A673 (cell line): ENCODE measurements around the gene CCKAR. TPM values are rescaled to one million over a fixed set of nuclear protein-coding genes. Genes with fewer than 3 reads are reported as not detected.

Experiments
- BruUV-seq: library from RNA; stranded (reverse); fragments of 400-500 nt; replicated peaks from 2 replicates; lab custom pipeline; 2021; lab: Mats Ljungman, UMichigan
- CTCF ChIA-PET: fragments of 300-600 bp; sonication (Branson Sonifier 250); formaldehyde crosslinking; loops from one replicate; lab custom pipeline; 2022; ENCODE audit warnings: antibody characterized with exemption; lab: Charles Lee
- POLR2A ChIA-PET: fragments of 300-600 bp; sonication (Branson Sonifier 250); formaldehyde crosslinking; loops from one replicate; lab custom pipeline; 2022; ENCODE audit warnings: antibody characterized with exemption; ENCODE audit not compliant: low non-redundant PET; lab: Charles Lee
- DNase-seq: peaks from one replicate; pipeline ENCODE4 v3.0.0-alpha.2; 2015; ENCODE audit warnings: low spot score
- H3K27ac ChIP-seq: fragments of 200-600 bp; sonication (generic); 2 replicates; pipeline ENCODE4 v1.5.1; 2016; ENCODE audit warnings: mixed run types, low read depth, mild to moderate bottlenecking, mixed read lengths, antibody characterized with exemption, low read length; ENCODE audit not compliant: poor library complexity, severe bottlenecking
- H3K27me3 ChIP-seq: fragments of 200-600 bp; sonication (generic); replicated peaks from 2 replicates; pipeline ENCODE4 v1.6.1; 2017; ENCODE audit warnings: mixed run types, low read depth, mild to moderate bottlenecking, mixed read lengths, antibody characterized with exemption, low read length; ENCODE audit not compliant: insufficient read depth, poor library complexity
- H3K36me3 ChIP-seq: fragments of 200-600 bp; sonication (generic); 2 replicates; pipeline ENCODE4 v1.6.1; 2016; ENCODE audit warnings: mixed run types, mild to moderate bottlenecking, mixed read lengths, antibody characterized with exemption, low read length; ENCODE audit not compliant: insufficient read depth, poor library complexity, severe bottlenecking
- H3K4me1 ChIP-seq: fragments of 200-600 bp; sonication (generic); 2 replicates; pipeline ENCODE4 v1.6.1; 2017; ENCODE audit warnings: mixed run types, mild to moderate bottlenecking, mixed read lengths, antibody characterized with exemption, low read length; ENCODE audit not compliant: insufficient read depth, poor library complexity, severe bottlenecking
- H3K4me3 ChIP-seq: fragments of 200-600 bp; sonication (generic); 2 replicates; pipeline ENCODE4 v1.5.1; 2016; ENCODE audit warnings: low read depth, mixed run types, mild to moderate bottlenecking, mixed read lengths, low read length; ENCODE audit not compliant: poor library complexity, severe bottlenecking
- H3K9me3 ChIP-seq: fragments of 200-600 bp; sonication (generic); 2 replicates; pipeline ENCODE4 v1.6.1; 2016; ENCODE audit warnings: mixed run types, low read depth, mild to moderate bottlenecking, mixed read lengths, antibody characterized with exemption, low read length; ENCODE audit not compliant: poor library complexity, severe bottlenecking
- EZH2 ChIP-seq: fragments of 200-600 bp; sonication (generic); IDR thresholded peaks from 2 replicates; pipeline ENCODE4 v1.6.1; 2017; ENCODE audit warnings: borderline replicate concordance, low read depth, mild to moderate bottlenecking, mixed read lengths, antibody characterized with exemption, low read length; ENCODE audit not compliant: poor library complexity, severe bottlenecking
- intact Hi-C: fragments of 100-400 bp; cut with micrococcal nuclease; formaldehyde crosslinking; loops from one replicate; pipeline ENCODE4 v1.10.0; 2022; ENCODE audit not compliant: unreplicated experiment
- total RNA-seq: library from RNA; stranded (reverse); gene quantifications from 2 replicates; pipeline ENCODE4 v1.2.3, GENCODE V29; 2021
- TF ChIP-seq, protein P1 (sequence below): fragments of 300-800, 200-600 bp; sonication (generic); conservative IDR thresholded peaks from 2 replicates; pipeline ENCODE4 v1.5.1; 2017; ENCODE audit warnings: low read depth, mild to moderate bottlenecking, antibody characterized with exemption, low read length, moderate library complexity, mixed read lengths

Gene CCKAR
- total RNA-seq, 1 experiment from 2014 or later = not detected

DNA sequence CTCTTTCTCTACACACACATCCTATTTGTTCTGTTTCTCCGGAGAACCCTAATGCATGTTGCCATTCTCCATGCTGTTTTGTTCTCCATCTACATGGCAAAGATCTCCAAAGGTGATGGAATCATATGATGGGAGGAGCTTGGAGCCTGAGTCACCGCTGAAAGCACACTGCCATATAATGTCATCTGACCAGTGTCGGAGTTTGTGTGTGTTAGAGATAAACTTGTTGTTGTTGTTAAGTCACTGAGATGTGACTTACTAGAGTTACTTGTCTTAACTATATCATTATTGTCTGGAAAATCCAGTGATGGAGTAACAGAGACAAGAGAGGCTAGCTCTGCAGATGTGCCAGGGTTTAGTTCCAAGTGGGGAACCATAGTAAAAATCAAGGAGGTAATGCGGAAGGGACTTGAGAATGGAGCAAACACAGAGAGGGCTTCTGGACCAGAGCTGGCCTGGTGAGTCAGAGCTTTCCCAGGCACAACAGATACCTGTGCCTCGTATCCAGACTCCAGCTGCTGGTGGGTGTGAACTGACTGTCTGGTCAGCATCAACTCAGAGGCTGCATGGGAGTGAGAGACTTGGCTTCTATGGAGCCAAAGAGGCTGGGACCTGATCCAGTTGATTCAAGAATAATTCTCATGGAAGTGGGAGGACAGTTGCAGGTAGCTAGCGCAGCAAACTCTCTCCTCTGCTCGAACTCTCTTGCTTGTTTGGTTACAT is 30.6 kb upstream of the CCKAR start:
- TF ChIP-seq EZH2 = no peak
- TF ChIP-seq, protein P1, sequence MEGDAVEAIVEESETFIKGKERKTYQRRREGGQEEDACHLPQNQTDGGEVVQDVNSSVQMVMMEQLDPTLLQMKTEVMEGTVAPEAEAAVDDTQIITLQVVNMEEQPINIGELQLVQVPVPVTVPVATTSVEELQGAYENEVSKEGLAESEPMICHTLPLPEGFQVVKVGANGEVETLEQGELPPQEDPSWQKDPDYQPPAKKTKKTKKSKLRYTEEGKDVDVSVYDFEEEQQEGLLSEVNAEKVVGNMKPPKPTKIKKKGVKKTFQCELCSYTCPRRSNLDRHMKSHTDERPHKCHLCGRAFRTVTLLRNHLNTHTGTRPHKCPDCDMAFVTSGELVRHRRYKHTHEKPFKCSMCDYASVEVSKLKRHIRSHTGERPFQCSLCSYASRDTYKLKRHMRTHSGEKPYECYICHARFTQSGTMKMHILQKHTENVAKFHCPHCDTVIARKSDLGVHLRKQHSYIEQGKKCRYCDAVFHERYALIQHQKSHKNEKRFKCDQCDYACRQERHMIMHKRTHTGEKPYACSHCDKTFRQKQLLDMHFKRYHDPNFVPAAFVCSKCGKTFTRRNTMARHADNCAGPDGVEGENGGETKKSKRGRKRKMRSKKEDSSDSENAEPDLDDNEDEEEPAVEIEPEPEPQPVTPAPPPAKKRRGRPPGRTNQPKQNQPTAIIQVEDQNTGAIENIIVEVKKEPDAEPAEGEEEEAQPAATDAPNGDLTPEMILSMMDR = no peak
- Histone ChIP-seq H3K27ac (no peak overlapping the region), H3K4me1 (no peaks in the 10 kb centered on the region), H3K36me3 (no peaks in the 10 kb centered on the region), H3K9me3 (no peaks in the 10 kb centered on the region), H3K27me3 (no peaks in the 10 kb centered on the region), H3K4me3 (no peak overlapping the region)
- no TSS peak for BruUV-seq
- no peak for DNase-seq
- ChIA-PET CTCF (no interaction called here), POLR2A (no interaction called here)
- intact Hi-C loops = no loop called here

DNA sequence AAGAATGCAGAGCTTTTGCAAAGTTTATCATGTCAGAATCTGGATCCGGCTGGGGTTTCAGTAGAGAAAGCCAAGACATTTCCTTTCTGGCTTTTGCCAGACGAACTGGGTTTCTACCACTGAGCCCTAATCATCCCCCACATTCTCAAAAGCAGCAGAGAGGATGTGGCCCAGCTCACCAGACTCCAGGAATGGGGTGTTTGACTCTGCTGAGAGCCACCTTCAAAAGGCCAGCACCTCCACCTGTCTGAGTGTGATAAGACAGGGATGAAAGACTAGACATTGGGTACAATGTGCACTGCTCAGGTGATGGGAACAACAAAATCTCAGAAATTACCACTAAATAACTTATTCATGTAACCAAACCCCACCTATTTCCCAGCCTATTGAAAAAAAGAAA is 25.7 kb upstream of the CCKAR start:
- intact Hi-C loops = no loop called here
- POLR2A ChIA-PET = no interaction called here

GRCh38 chr4:26510334-26510964 is 20.2 kb upstream of the CCKAR start:
- H3K9me3 ChIP-seq = no peaks in the 10 kb centered on the region
- ChIA-PET POLR2A (no interaction called here), CTCF (no interaction called here)
- TF ChIP-seq EZH2 = no peak
- TF ChIP-seq, protein P1 = no peak
- DNase-seq = no peak
- BruUV-seq = no TSS peak
- no peaks in the 10 kb centered on the region for H3K27me3 ChIP-seq
- intact Hi-C loops = no loop called here
- no peaks in the 10 kb centered on the region for H3K4me1 ChIP-seq
- H3K4me3 ChIP-seq = no peak overlapping the region
- no peaks in the 10 kb centered on the region for H3K36me3 ChIP-seq
- no peak overlapping the region for H3K27ac ChIP-seq

More for the DNA sequence above, 25.7 kb upstream of the CCKAR start:
- no peaks in the 10 kb centered on the region for H3K36me3 ChIP-seq
- no peaks in the 10 kb centered on the region for H3K27me3 ChIP-seq
- TF ChIP-seq EZH2 = no peak
- TF ChIP-seq, protein P1 = no peak
- DNase-seq = no peak
- CTCF ChIA-PET = no interaction called here
- no peaks in the 10 kb centered on the region for H3K9me3 ChIP-seq
- BruUV-seq = no TSS peak
- no peak overlapping the region for H3K4me3 ChIP-seq
- no peak overlapping the region for H3K27ac ChIP-seq
- H3K4me1 ChIP-seq = no peaks in the 10 kb centered on the region
